Fibroblast of lung (primary cell): ENCODE measurements around the gene CRADD. TPM values are rescaled to one million over a fixed set of nuclear protein-coding genes. Genes with fewer than 3 reads are reported as not detected.

Experiments
- DNase-seq, 2 donors: peaks; one replicate each; pipeline versions ENCODE4 v3.0.0 to v3.0.0-alpha.2; 2010; ENCODE audit warnings: low read depth in 2 of 2
- H2AFZ ChIP-seq: 2 replicates; pipeline ENCODE4 v1.5.1; 2012; ENCODE audit warnings: low read length, control low read depth, inconsistent platforms
- H3K27ac ChIP-seq: 2 replicates; pipeline ENCODE4 v1.5.1; 2011; ENCODE audit warnings: low read length, control low read depth; ENCODE audit not compliant: insufficient read depth
- H3K27me3 ChIP-seq: 2 replicates; pipeline ENCODE4 v1.5.1; 2011; ENCODE audit warnings: mild to moderate bottlenecking, low read length; ENCODE audit not compliant: control insufficient read depth, insufficient read depth
- H3K36me3 ChIP-seq: 2 replicates; pipeline ENCODE4 v1.5.1; 2011; ENCODE audit warnings: low read length; ENCODE audit not compliant: control insufficient read depth, insufficient read depth
- H3K4me1 ChIP-seq: 2 replicates; pipeline ENCODE4 v1.5.1; 2011; ENCODE audit warnings: low read length; ENCODE audit not compliant: control insufficient read depth, insufficient read depth; ENCODE audit errors: extremely low read depth
- H3K4me2 ChIP-seq: 2 replicates; pipeline ENCODE4 v1.5.1; 2011; ENCODE audit warnings: low read length, control low read depth; ENCODE audit not compliant: insufficient read depth; ENCODE audit errors: extremely low read depth
- H3K4me3 ChIP-seq, 4 experiments: fragments of 200-600 bp in 1 of 4; sonication (generic) in 1 of 4; replicated peaks in 1 of 4; 2 replicates each; pipeline ENCODE4 v1.5.1; 2011 to 2016; ENCODE audit warnings: low read length in 4 of 4, low read depth in 3 of 4, mild to moderate bottlenecking in 3 of 4, control low read depth in 2 of 4, inconsistent platforms in 1 of 4, mixed read lengths in 1 of 4; ENCODE audit not compliant: insufficient read depth in 1 of 4; ENCODE audit errors: control extremely low read depth in 1 of 4
- H3K79me2 ChIP-seq: 2 replicates; pipeline ENCODE4 v1.5.1; 2012; ENCODE audit warnings: mild to moderate bottlenecking, low read length, inconsistent platforms; ENCODE audit not compliant: control insufficient read depth, insufficient read depth
- H3K9ac ChIP-seq: 2 replicates; pipeline ENCODE4 v1.5.1; 2011; ENCODE audit warnings: mild to moderate bottlenecking, low read length, control low read depth; ENCODE audit not compliant: insufficient read depth
- H3K9me3 ChIP-seq: 2 replicates; pipeline ENCODE4 v1.5.1; 2012; ENCODE audit warnings: low read depth, low read length; ENCODE audit not compliant: control insufficient read depth, insufficient read depth
- H4K20me1 ChIP-seq: 2 replicates; pipeline ENCODE4 v1.5.1; 2011; ENCODE audit warnings: low read length; ENCODE audit not compliant: control insufficient read depth, insufficient read depth; ENCODE audit errors: extremely low read depth
- EZH2 ChIP-seq: IDR thresholded peaks from 2 replicates; pipeline ENCODE4 v1.5.1; 2012; ENCODE audit warnings: low read length, control low read depth, mild to moderate bottlenecking; ENCODE audit errors: missing control alignments
- polyA plus RNA-seq, 2 donors: library from polyadenylated mRNA; depleted of rRNA in 1 of 2; stranded (reverse) in 1 of 2; unstranded in 1 of 2; fragments of >200 nt; gene quantifications; 2 replicates each; pipeline ENCODE4 v1.2.1, GENCODE V29; 2011 to 2012; ENCODE audit warnings: missing spikeins in 1 of 2
- total RNA-seq: library from RNA; depleted of rRNA; stranded (reverse); fragments of >200 nt; gene quantifications from 2 replicates; pipeline ENCODE4 v1.2.1, GENCODE V29; 2014
- TF ChIP-seq, protein P1 (sequence below), 2 donors: IDR thresholded peaks in 1 of 2; conservative IDR thresholded peaks in 1 of 2; 1 replicate in 1 of 2; 2 replicates in 1 of 2; pipeline ENCODE4 v1.5.1; 2011 to 2012; ENCODE audit warnings: low read length in 2 of 2, control low read depth in 1 of 2, inconsistent platforms in 1 of 2, low read depth in 1 of 2, mild to moderate bottlenecking in 1 of 2

Gene CRADD
- total and polyA plus RNA-seq, 2 donors (not counting 1 experiment from before 2014, with no cell fraction given): 13.5 to 21.1 TPM

DNA sequence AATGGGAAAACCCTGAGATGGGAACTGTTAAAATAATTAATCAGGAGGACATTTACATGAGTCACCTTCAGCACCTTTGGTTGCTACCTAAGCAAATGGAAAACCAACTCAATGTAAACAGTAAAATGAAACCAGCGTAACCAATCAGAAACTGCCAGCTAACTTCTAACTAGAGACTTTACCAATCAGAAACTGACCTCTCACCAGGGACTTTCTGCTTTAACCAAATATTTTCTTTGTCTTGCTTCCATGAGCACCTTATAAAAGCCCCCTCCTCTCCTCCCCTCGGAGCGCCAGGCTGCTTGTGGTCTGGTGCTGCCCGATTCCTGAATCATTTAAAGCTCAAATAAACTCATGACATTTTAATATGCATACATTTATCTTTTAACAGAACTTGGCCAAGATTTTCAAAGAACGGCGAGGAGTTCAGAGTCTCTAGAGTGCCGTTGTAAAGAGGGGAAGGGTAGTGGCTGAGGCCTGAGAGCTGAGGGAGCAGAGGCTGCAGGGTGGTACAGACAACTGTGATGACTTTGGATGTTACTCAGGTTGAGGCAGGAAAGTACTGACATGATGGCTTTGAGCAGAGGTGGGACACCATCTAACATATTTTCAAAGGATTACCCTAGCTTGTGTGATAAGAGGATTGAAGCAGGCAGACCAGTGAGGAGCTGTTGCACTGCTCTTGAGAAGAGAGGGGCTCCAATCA, 183.6 kb downstream of the CRADD start:
- Histone ChIP-seq H3K4me1 (peaks cover 3% of the 10 kb centered on the region), H3K4me2 (no peak overlapping the region), H3K27ac (no peak overlapping the region), H4K20me1 (no peaks in the 10 kb centered on the region), H3K79me2 (no peaks in the 10 kb centered on the region), H3K4me3 (no peak overlapping the region), H2AFZ (no peak overlapping the region), H3K27me3 (no peaks in the 10 kb centered on the region), H3K9ac (no peak overlapping the region), H3K36me3 (no peaks in the 10 kb centered on the region), H3K9me3 (no peaks in the 10 kb centered on the region)
- DNase-seq: peak in 1 of 2 donors; percentile 32
- TF ChIP-seq, protein P1, sequence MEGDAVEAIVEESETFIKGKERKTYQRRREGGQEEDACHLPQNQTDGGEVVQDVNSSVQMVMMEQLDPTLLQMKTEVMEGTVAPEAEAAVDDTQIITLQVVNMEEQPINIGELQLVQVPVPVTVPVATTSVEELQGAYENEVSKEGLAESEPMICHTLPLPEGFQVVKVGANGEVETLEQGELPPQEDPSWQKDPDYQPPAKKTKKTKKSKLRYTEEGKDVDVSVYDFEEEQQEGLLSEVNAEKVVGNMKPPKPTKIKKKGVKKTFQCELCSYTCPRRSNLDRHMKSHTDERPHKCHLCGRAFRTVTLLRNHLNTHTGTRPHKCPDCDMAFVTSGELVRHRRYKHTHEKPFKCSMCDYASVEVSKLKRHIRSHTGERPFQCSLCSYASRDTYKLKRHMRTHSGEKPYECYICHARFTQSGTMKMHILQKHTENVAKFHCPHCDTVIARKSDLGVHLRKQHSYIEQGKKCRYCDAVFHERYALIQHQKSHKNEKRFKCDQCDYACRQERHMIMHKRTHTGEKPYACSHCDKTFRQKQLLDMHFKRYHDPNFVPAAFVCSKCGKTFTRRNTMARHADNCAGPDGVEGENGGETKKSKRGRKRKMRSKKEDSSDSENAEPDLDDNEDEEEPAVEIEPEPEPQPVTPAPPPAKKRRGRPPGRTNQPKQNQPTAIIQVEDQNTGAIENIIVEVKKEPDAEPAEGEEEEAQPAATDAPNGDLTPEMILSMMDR (conservative IDR thresholded peaks at IDR 0.05 in 1 of 2, IDR thresholded peaks at IDR 0.05 in 1 of 2; ENCODE audit: low read depth in 1 of 2, low read length in 2 of 2): no peak
- TF ChIP-seq EZH2: no peak

DNA sequence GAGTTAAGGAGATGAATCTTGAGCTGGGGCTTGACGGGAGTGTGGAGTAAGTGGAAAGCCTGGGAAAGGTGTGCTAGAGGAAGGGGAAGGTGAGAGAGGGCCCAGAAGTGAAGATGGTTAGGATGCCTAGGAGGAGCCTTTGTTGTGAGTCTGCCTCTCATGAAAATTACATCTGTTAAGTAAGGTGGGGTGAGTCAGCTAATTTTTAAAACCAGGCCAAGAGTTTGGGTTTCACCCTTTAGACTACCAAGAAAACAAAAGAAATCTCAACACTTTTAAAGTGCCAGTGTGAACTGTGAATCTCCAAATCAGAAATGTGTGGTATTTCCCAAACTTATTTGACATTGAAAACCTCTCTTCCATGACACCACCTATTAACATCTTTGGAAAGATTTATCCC, 185.2 kb downstream of the CRADD start:
- Histone ChIP-seq H3K27ac (no peak overlapping the region), H3K4me3 (no peak overlapping the region), H3K4me2 (no peak overlapping the region), H3K79me2 (no peaks in the 10 kb centered on the region), H3K27me3 (no peaks in the 10 kb centered on the region), H4K20me1 (no peaks in the 10 kb centered on the region), H3K9ac (no peak overlapping the region), H3K36me3 (no peaks in the 10 kb centered on the region), H3K4me1 (peaks cover 1% of the 10 kb centered on the region), H3K9me3 (no peaks in the 10 kb centered on the region), H2AFZ (no peak overlapping the region)
- peak in 1 of 2 donors; percentile 47 for DNase-seq
- no peak for TF ChIP-seq EZH2
- TF ChIP-seq, protein P1 (conservative IDR thresholded peaks at IDR 0.05 in 1 of 2, IDR thresholded peaks at IDR 0.05 in 1 of 2; ENCODE audit: low read depth in 1 of 2, low read length in 2 of 2): no peak

DNA sequence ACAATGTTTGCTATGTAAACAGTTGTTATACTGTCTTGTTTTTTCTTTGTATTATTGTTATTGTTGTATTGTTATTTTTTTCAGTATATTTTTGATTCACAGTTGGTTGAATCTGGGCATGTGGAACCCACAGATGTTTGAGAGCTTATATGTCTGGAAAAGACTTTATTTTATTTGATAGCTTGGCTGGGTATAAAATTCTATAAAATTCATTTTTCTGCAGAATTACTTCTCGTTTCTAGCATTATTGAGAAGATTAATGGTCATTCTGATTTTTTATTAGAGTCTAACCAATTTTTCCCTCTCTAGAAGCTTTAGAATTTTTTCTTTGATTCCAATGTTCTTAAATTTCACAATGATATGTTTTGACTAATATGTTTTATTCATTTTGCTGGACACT, 188.6 kb downstream of the CRADD start:
- Histone ChIP-seq H3K27me3 (no peaks in the 10 kb centered on the region), H3K4me2 (no peak overlapping the region), H3K4me3 (no peak overlapping the region), H3K9ac (no peak overlapping the region), H4K20me1 (no peaks in the 10 kb centered on the region), H3K27ac (no peak overlapping the region), H3K9me3 (no peaks in the 10 kb centered on the region), H2AFZ (no peak overlapping the region), H3K36me3 (no peaks in the 10 kb centered on the region), H3K79me2 (no peaks in the 10 kb centered on the region), H3K4me1 (no peaks in the 10 kb centered on the region)
- DNase-seq: no peak
- no peak for TF ChIP-seq EZH2
- TF ChIP-seq, protein P1 (conservative IDR thresholded peaks at IDR 0.05 in 1 of 2, IDR thresholded peaks at IDR 0.05 in 1 of 2; ENCODE audit: low read depth in 1 of 2, low read length in 2 of 2): no peak
